Lower lobe of right lung (tissue), 2 donors: ENCODE results near the gene ALG9. TPM values are rescaled to one million over a fixed set of nuclear protein-coding genes. Genes with fewer than 3 reads are reported as not detected.

ENCODE experiments used
- ATAC-seq, 2 donors: fragments of 200-7000 bp; cut with Tn5 transposase; one replicate each; pipeline ENCODE4 v1.9.1; 2020 to 2022; ENCODE audit warnings: mild to moderate bottlenecking in 2 of 2, moderate library complexity in 2 of 2
- DNase-seq: peaks from one replicate; pipeline ENCODE4 v3.0.0-alpha.2; 2020
- H3K27ac ChIP-seq: fragments of 200-600 bp; one replicate; pipeline ENCODE4 v1.8.0; 2022
- H3K27me3 ChIP-seq: fragments of 200-600 bp; one replicate; pipeline ENCODE4 v1.8.0; 2022; ENCODE audit warnings: low read depth
- H3K36me3 ChIP-seq: fragments of 200-600 bp; one replicate; pipeline ENCODE4 v1.8.0; 2022; ENCODE audit warnings: mild to moderate bottlenecking
- H3K4me1 ChIP-seq: fragments of 200-600 bp; one replicate; pipeline ENCODE4 v1.8.0; 2022
- H3K4me3 ChIP-seq: fragments of 200-600 bp; one replicate; pipeline ENCODE4 v1.8.0; 2022; ENCODE audit warnings: mild to moderate bottlenecking
- H3K9me3 ChIP-seq: fragments of 200-600 bp; one replicate; pipeline ENCODE4 v1.8.0; 2022
- CTCF ChIP-seq: fragments of 200-600 bp; IDR thresholded peaks from one replicate; pipeline ENCODE4 v1.8.0; 2022; ENCODE audit warnings: antibody characterized with exemption, mild to moderate bottlenecking
- intact Hi-C: fragments of 100-400 bp; cut with DNase I; formaldehyde crosslinking; loops from one replicate; pipeline ENCODE4 v1.11.0; 2022
- total RNA-seq: library from RNA; stranded (reverse); fragmentation: NEBNext Ultra II Directional; extraction: Animal tissue kit (Norgen Biotek cat#: 25700); gene quantifications from one replicate; pipeline ENCODE4 v1.2.1, GENCODE V29; 2021
- donor health status: DM: no; HTN: yes; CAD: no; lungs with severe emphysema.

Gene ALG9
- total RNA-seq, 1 donor from 2014 or later = 25.5 TPM

- ATAC-seq (no peak), DNase-seq (no peak)
- Histone ChIP-seq H3K36me3 (peaks cover 91% of the 10 kb centered on the region), H3K27me3 (no peaks in the 10 kb centered on the region), H3K4me1 (no peaks in the 10 kb centered on the region), H3K27ac (no peak overlapping the region), H3K9me3 (no peaks in the 10 kb centered on the region), H3K4me3 (no peak overlapping the region)
- intact Hi-C loops = no loop called here
- no peak for TF ChIP-seq CTCF
Observed at GRCh38 chr11:111860257-111860656, 11.1 kb downstream of the ALG9 start.

GRCh38 chr11:111855506-111855905 lies 15.9 kb downstream of the ALG9 start:
- peaks cover 92% of the 10 kb centered on the region for H3K36me3 ChIP-seq
- H3K27ac ChIP-seq = no peak overlapping the region
- H3K4me3 ChIP-seq = no peak overlapping the region
- no peaks in the 10 kb centered on the region for H3K4me1 ChIP-seq
- intact Hi-C loops = no loop called here
- DNase-seq (no peak), ATAC-seq (no peak)
- no peak for TF ChIP-seq CTCF
- no peaks in the 10 kb centered on the region for H3K9me3 ChIP-seq
- no peaks in the 10 kb centered on the region for H3K27me3 ChIP-seq

GRCh38 chr11:111852103-111852502 lies 19.3 kb downstream of the ALG9 start:
- H3K27me3 ChIP-seq = no peaks in the 10 kb centered on the region
- peaks cover 2% of the 10 kb centered on the region for H3K4me1 ChIP-seq
- no peak overlapping the region for H3K27ac ChIP-seq
- no peak for ATAC-seq
- DNase-seq = no peak
- H3K9me3 ChIP-seq = no peaks in the 10 kb centered on the region
- intact Hi-C loops = no loop called here
- H3K36me3 ChIP-seq = peaks cover 88% of the 10 kb centered on the region
- H3K4me3 ChIP-seq = no peak overlapping the region
- no peak for TF ChIP-seq CTCF

GRCh38 chr11:111851636-111852035 lies 19.7 kb downstream of the ALG9 start:
- Histone ChIP-seq H3K4me3 (no peak overlapping the region), H3K27me3 (no peaks in the 10 kb centered on the region), H3K27ac (no peak overlapping the region), H3K9me3 (no peaks in the 10 kb centered on the region), H3K4me1 (peaks cover 5% of the 10 kb centered on the region), H3K36me3 (peaks cover 88% of the 10 kb centered on the region)
- peak; percentile 26 for TF ChIP-seq CTCF
- intact Hi-C loops = no loop called here
- no peak for ATAC-seq
- no peak for DNase-seq

GRCh38 chr11:111851067-111851466 lies 20.3 kb downstream of the ALG9 start:
- H3K27ac ChIP-seq = no peak overlapping the region
- DNase-seq = no peak
- H3K9me3 ChIP-seq = no peaks in the 10 kb centered on the region
- no peak for TF ChIP-seq CTCF
- no peak overlapping the region for H3K4me3 ChIP-seq
- H3K36me3 ChIP-seq = peaks cover 91% of the 10 kb centered on the region
- no peak for ATAC-seq
- peaks cover 5% of the 10 kb centered on the region for H3K4me1 ChIP-seq
- intact Hi-C loops = no loop called here
- no peaks in the 10 kb centered on the region for H3K27me3 ChIP-seq

GRCh38 chr11:111849631-111850030 lies 21.8 kb downstream of the ALG9 start:
- Histone ChIP-seq H3K27me3 (no peaks in the 10 kb centered on the region), H3K4me3 (no peak overlapping the region), H3K36me3 (peaks cover 89% of the 10 kb centered on the region), H3K27ac (no peak overlapping the region), H3K9me3 (no peaks in the 10 kb centered on the region), H3K4me1 (peaks cover 5% of the 10 kb centered on the region)
- no peak for ATAC-seq
- no peak for DNase-seq
- intact Hi-C loops = loop anchor here (10.0 kb wide), 1 partner anchor 245 kb away; the partner anchor contains the start of gene SIK2
- TF ChIP-seq CTCF = no peak
